Measurements from ENCODE around the gene CMIP.

Gene CMIP

DNA sequence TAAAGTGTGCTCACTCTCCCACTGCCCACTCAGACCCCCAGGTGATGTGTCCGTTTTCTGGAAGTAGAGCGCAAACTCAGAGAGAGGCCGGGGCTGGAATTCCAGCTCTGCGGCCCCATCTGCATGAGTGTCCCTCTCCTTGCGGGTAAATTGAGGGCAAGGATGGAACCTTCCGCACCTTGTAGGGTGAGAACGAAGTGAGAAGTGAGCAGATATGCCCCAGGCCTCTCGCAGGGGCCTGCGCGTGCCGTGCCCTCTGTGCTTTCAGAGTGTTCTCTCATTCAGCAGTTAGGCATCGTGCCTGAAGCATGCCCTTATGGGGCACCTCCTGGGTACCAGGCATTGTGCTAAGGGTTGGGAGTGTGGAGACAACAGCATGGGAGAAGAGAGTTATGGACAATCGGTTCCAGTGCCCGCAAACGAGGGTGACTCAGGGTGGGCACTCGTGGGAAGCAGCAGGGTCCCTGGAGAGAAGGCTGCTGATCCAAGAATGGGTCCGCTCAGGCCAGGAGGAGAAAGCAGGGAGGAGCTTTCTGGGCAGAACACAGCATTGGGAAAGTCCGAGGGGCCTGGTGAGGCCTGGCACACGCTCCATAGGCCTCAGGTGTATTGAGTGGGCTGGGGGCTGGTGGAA, 23.8 kb downstream of the CMIP start:
- DNase-seq (ENCODE audit: low read depth) = no peak
- TF ChIP-seq, protein P1, sequence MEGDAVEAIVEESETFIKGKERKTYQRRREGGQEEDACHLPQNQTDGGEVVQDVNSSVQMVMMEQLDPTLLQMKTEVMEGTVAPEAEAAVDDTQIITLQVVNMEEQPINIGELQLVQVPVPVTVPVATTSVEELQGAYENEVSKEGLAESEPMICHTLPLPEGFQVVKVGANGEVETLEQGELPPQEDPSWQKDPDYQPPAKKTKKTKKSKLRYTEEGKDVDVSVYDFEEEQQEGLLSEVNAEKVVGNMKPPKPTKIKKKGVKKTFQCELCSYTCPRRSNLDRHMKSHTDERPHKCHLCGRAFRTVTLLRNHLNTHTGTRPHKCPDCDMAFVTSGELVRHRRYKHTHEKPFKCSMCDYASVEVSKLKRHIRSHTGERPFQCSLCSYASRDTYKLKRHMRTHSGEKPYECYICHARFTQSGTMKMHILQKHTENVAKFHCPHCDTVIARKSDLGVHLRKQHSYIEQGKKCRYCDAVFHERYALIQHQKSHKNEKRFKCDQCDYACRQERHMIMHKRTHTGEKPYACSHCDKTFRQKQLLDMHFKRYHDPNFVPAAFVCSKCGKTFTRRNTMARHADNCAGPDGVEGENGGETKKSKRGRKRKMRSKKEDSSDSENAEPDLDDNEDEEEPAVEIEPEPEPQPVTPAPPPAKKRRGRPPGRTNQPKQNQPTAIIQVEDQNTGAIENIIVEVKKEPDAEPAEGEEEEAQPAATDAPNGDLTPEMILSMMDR (IDR thresholded peaks at IDR 0.05; ENCODE audit: low read depth, low read length, missing control alignments) = no peak
- no peak overlapping the region for H3K4me3 ChIP-seq (ENCODE audit: low read depth, low read length)

DNA sequence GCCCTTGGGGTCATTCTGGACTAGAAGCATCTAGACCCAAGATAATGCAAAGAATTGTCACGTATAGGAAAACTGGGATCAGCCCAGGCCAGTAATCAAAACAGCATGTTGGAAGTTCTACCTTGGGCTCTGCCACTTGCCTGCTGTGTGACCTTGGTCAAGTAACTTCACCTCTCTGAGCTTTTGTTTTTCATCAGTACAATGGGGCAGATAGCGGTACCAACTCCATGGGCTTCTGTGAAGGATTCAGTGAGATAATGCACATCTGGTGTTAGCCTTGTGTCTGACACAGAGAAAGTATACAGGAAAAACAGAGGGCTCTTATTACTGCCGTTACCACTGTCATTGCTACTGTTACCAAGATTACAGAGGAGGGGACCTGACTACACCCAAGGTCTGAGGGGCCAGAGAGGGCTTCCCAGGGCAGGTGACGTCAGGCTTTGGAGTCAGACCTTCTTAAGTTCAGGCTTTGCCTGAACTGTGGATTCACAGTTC, 24.6 kb downstream of the CMIP start:
- TF ChIP-seq, protein P1 (IDR thresholded peaks at IDR 0.05; ENCODE audit: low read depth, low read length, missing control alignments) = no peak
- no peak for DNase-seq (ENCODE audit: low read depth)
- H3K4me3 ChIP-seq (ENCODE audit: low read depth, low read length) = no peak overlapping the region

DNA sequence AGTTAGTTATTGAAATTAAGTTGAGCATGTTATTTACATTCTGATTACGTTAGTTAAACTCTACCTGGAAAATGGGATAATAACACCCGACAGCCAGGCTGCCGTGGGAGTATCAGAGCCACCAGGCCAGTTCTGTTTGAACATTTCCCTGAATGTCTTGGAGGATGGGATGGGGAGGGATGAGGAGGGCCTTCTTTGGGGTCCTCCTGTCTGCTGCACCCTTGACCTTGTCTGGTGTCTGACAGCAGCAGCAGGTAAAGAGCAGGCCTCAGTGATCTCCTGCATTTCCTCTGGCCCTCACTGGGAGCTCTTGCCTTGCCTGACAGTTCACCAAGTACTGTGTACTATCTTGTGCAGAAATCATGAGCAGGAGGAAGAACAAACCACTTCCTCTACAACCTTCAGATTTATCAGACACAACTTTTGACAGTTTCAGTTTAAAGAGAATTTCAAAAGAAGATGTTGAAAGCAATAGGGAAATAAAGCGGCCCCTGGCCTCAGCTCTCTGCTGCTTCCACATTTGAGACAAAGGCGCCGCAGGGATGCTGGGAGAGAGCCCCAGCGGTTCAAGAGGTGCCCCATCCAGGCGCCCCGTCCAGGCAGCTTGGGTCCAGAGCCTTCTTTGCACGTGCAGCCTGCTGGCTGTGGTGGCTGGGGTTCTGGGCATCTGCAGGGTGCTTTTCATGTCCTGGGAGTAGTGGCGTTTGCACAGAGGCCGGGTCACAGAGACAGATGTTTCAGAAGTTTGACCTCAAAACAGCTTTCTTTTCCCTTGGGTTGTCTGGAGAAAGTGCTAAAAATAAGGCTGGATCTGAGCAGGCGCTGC, 25.3 kb downstream of the CMIP start:
- TF ChIP-seq, protein P1 (IDR thresholded peaks at IDR 0.05; ENCODE audit: low read depth, low read length, missing control alignments) = no peak
- DNase-seq (ENCODE audit: low read depth) = peak; percentile 61
- peak overlapping the region; percentile 20; the same call in 1 of the 2 replicates for H3K4me3 ChIP-seq (ENCODE audit: low read depth, low read length)

DNA sequence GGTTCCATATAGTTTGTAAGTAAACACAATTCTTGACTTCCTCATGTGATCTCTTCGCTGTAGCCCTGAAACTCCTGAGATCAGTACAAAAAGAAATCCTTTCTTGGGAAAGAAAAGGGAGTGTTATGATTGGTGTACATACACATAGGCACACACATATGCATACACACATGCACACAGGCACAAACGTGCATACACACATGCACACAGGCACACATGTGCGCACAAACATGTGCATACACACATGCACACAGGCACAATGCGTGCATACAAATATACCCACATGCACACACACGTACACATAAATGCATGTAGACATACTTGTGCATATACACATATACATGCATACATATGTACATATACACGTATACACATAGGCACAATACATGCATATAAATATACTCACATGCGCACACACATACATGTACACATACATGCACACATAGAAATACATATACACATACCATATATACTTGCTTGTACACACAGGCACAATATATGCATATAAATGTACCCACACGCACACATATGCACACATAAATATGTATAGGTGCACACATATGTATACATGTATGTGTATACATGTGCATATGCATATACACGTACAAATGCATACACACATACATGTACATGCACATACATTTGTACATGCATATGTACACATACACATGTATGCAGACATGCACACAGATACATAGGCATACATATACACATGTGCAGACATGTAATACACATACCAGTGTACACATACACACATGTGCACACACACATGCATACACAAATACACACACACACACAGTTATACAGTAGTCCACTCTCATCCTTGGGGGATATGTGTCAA, 26.4 kb downstream of the CMIP start:
- no peak overlapping the region for H3K4me3 ChIP-seq (ENCODE audit: low read depth, low read length)
- DNase-seq (ENCODE audit: low read depth) = no peak
- TF ChIP-seq, protein P1 (IDR thresholded peaks at IDR 0.05; ENCODE audit: low read depth, low read length, missing control alignments) = no peak

DNA sequence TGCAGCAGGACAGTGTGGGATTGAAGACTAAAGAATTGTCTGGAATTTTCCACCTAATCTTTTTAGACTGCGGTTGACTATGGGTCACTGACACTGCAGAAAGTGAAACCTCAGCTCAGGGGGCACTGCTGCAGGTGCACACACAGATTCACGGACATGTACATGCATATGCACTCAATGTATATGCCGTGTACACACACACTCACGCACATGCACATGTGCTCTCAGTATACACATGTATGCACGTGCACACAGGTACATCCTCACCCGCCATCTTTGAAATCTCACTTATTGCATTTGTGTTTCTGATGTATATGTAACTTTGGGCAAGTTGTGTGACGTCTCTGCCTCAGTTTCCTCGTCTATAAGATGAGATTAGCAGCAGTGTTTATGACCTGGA, 27.3 kb downstream of the CMIP start:
- TF ChIP-seq, protein P1 (IDR thresholded peaks at IDR 0.05; ENCODE audit: low read depth, low read length, missing control alignments) = no peak
- no peak overlapping the region for H3K4me3 ChIP-seq (ENCODE audit: low read depth, low read length)
- DNase-seq (ENCODE audit: low read depth) = no peak

DNA sequence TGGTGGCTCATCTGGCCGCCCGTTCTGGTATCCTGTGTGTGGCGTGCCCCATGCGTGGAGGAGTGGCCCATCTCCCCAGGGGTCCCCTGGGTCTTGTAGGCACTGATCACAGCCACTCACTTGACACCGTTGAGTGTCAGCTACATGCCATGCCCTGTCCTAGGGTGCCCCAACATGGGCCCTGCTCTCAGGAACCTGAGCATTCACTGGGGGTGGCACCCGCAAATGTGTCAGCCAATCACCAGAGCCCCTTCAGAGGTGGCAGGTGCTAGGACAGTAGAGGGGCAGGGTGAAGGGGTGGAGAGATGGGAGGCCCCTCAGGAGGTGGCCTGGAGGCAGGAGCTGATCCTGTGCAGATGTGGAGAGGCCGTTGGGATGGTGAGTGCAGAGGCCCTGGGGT, 27.8 kb downstream of the CMIP start:
- TF ChIP-seq, protein P1 (IDR thresholded peaks at IDR 0.05; ENCODE audit: low read depth, low read length, missing control alignments) = no peak
- H3K4me3 ChIP-seq (ENCODE audit: low read depth, low read length) = no peak overlapping the region
- no peak for DNase-seq (ENCODE audit: low read depth)

Measured in GM12864 (cell line).